ENCODE results near the gene CYTH1.

The CYTH1 gene

GRCh38 chr17:78629436-78629995 lies 152.6 kb downstream of the CYTH1 start:
- H3K27ac Mint-ChIP-seq: peak overlapping the region; percentile 77 to 98
- peaks cover 0 to 2% of the 10 kb centered on the region in 2 donors for H3K9me3 Mint-ChIP-seq
- H3K36me3 Mint-ChIP-seq (ENCODE audit: insufficient read depth): peaks cover 12% of the 10 kb centered on the region
- no peak for DNase-seq
- peaks cover 14 to 25% of the 10 kb centered on the region in 2 donors for H3K4me1 Mint-ChIP-seq (ENCODE audit: low read depth in 2 of 2)
- H3K4me3 Mint-ChIP-seq: peak overlapping the region; percentile 12 to 19
- peak; percentile 27 for ATAC-seq (replicated peaks)
- no peaks in the 10 kb centered on the region for H3K27me3 Mint-ChIP-seq

- Mint-ChIP-seq H3K27me3 (no peaks in the 10 kb centered on the region), H3K9me3 (peaks cover 0 to 2% of the 10 kb centered on the region in 2 donors), H3K27ac (no peak overlapping the region), H3K36me3 (ENCODE audit: insufficient read depth) (peaks cover 12% of the 10 kb centered on the region), H3K4me1 (ENCODE audit: low read depth in 2 of 2) (peaks cover 14 to 25% of the 10 kb centered on the region in 2 donors), H3K4me3 (no peak overlapping the region)
- ATAC-seq (replicated peaks) (no peak), DNase-seq (no peak)
Observed at GRCh38 chr17:78628547-78629435, 153.3 kb downstream of the CYTH1 start.

GRCh38 chr17:78624324-78625151 lies 157.5 kb downstream of the CYTH1 start:
- Mint-ChIP-seq H3K27ac (no peak overlapping the region), H3K4me1 (ENCODE audit: low read depth in 2 of 2) (no peaks in the 10 kb centered on the region), H3K9me3 (no peaks in the 10 kb centered on the region), H3K36me3 (ENCODE audit: insufficient read depth) (peaks cover 5% of the 10 kb centered on the region), H3K27me3 (no peaks in the 10 kb centered on the region), H3K4me3 (no peak overlapping the region)
- ATAC-seq (replicated peaks) (no peak), DNase-seq (no peak)

Data from effector memory CD8-positive, alpha-beta T cell (primary cell).